WTC11 (cell line): ENCODE data around the gene AP3D1.

Source experiments
- FOXK1 ChIP-seq: sonication (generic); formaldehyde crosslinking; IDR thresholded peaks from 2 replicates; pipeline ENCODE4 v1.8.0; 2022; ENCODE audit warnings: mild to moderate bottlenecking, moderate library complexity, missing genetic modification reagents
- NFYB ChIP-seq: sonication (generic); formaldehyde crosslinking; conservative IDR thresholded peaks from 2 replicates; pipeline ENCODE4 v1.8.0; 2022; ENCODE audit warnings: low read depth, missing genetic modification reagents
- NR3C1 ChIP-seq: sonication (generic); formaldehyde crosslinking; conservative IDR thresholded peaks from 2 replicates; pipeline ENCODE4 v1.8.1; 2023; ENCODE audit warnings: low read depth, mild to moderate bottlenecking, missing genetic modification reagents
- ZNF121 ChIP-seq: sonication (generic); formaldehyde crosslinking; IDR thresholded peaks from 2 replicates; pipeline ENCODE4 v1.8.0; 2023; ENCODE audit warnings: missing genetic modification reagents
- TF ChIP-seq, protein P1 (sequence below): fragments of 200-600 bp; IDR thresholded peaks from 2 replicates; pipeline ENCODE4 v1.8.0; 2022; ENCODE audit warnings: antibody characterized with exemption

DNA sequence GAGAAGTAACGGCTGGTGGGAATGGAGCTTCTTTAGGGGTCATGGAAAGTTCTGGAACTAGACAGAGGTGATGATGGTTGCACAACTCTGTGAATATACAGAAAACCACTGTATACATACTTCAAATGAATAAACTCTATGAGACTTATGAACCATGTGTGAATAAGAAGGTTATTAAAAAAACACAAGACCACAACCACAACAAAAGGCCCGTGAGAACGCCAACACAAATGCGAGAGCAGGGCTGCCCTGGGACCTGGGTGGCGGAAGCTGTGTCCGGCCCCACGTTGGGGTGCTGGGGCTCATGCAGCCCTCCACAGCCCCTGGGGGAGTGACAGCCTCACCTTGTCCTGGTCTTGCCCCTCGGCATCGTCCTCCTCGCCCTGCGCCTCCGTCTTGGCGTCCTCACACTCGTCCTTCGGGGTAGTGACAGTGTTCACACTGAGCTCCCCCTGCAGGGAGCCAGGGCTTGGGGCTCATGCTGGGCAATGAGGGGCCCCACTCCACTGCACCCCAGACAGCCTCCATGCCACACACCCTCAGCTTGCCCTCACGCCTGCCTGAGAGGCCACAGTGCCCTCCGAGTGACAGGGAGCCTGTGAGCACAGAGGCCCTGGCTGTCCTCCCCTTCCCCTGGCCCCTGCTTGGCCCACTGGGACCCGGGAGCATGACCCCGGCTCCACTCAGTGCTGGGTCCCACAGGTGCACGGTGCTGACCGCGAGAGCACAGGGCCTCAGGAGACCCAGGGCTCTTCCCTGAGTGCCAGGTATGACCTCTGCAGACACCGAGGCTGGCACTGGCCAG lies 38.6 kb downstream of the AP3D1 start:
- TF ChIP-seq NFYB (CRISPR knock-in tag) (no peak), NR3C1 (CRISPR knock-in tag) (no peak), ZNF121 (CRISPR knock-in tag) (no peak), FOXK1 (CRISPR knock-in tag) (no peak)
- TF ChIP-seq, protein P1, sequence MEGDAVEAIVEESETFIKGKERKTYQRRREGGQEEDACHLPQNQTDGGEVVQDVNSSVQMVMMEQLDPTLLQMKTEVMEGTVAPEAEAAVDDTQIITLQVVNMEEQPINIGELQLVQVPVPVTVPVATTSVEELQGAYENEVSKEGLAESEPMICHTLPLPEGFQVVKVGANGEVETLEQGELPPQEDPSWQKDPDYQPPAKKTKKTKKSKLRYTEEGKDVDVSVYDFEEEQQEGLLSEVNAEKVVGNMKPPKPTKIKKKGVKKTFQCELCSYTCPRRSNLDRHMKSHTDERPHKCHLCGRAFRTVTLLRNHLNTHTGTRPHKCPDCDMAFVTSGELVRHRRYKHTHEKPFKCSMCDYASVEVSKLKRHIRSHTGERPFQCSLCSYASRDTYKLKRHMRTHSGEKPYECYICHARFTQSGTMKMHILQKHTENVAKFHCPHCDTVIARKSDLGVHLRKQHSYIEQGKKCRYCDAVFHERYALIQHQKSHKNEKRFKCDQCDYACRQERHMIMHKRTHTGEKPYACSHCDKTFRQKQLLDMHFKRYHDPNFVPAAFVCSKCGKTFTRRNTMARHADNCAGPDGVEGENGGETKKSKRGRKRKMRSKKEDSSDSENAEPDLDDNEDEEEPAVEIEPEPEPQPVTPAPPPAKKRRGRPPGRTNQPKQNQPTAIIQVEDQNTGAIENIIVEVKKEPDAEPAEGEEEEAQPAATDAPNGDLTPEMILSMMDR: no peak
